Measurements from ENCODE around the gene RHOXF2.

The RHOXF2 gene

GRCh38 chrX:120205816-120206753 lies 47.7 kb downstream of the RHOXF2 start:
- DNase-seq = no peak

- no peak for DNase-seq
Observed at GRCh38 chrX:120207009-120207605, 48.7 kb downstream of the RHOXF2 start.

GRCh38 chrX:120213438-120214265 lies 55.2 kb downstream of the RHOXF2 start:
- DNase-seq = peak; percentile 63

Data from retina (tissue), 1 donor.